Endodermal cell (in vitro differentiated cells): ENCODE results near the gene TYW1B. TPM values are rescaled to one million over a fixed set of nuclear protein-coding genes. Genes with fewer than 3 reads are reported as not detected.
"Not testable (repeated sequence)": the region's sequence is repeated elsewhere in the genome, so short reads cannot be mapped to it uniquely, and the experiment has no call there.

Experiments used
- DNase-seq: peaks from one replicate; pipeline ENCODE4 v3.0.0-alpha.2; 2017
- H3K27ac ChIP-seq: 2 replicates; pipeline ENCODE4 v1.5.1; 2013; ENCODE audit warnings: mild to moderate bottlenecking, low read depth, low read length, moderate library complexity
- H3K27me3 ChIP-seq: 2 replicates; pipeline ENCODE4 v1.6.1; 2013; ENCODE audit warnings: mild to moderate bottlenecking, low read length, moderate library complexity; ENCODE audit not compliant: insufficient read depth, control insufficient read depth, poor library complexity, severe bottlenecking
- H3K36me3 ChIP-seq: 2 replicates; pipeline ENCODE4 v1.7.0; 2013; ENCODE audit warnings: mild to moderate bottlenecking, low read length, moderate library complexity; ENCODE audit not compliant: control insufficient read depth, insufficient read depth
- H3K4me1 ChIP-seq: one replicate; pipeline ENCODE4 v1.7.0; 2013; ENCODE audit warnings: low read length; ENCODE audit not compliant: control insufficient read depth, insufficient read depth
- H3K4me3 ChIP-seq: 2 replicates; pipeline ENCODE4 v1.5.1; 2013; ENCODE audit warnings: mild to moderate bottlenecking, low read length, moderate library complexity
- H3K9ac ChIP-seq: 2 replicates; pipeline ENCODE4 v1.6.1; 2013; ENCODE audit warnings: mild to moderate bottlenecking, low read length, moderate library complexity; ENCODE audit not compliant: poor library complexity, severe bottlenecking; ENCODE audit errors: extremely low read depth
- H3K9me3 ChIP-seq: 2 replicates; pipeline ENCODE4 v1.6.1; 2013; ENCODE audit warnings: mild to moderate bottlenecking, low read length, moderate library complexity; ENCODE audit not compliant: control insufficient read depth
- H3K27ac Mint-ChIP-seq: 2 replicates; pipeline ENCODE4 v1.8.0; 2020; ENCODE audit warnings: mixed read lengths
- H3K27me3 Mint-ChIP-seq: 2 replicates; pipeline ENCODE4 v1.8.0; 2021; ENCODE audit warnings: mild to moderate bottlenecking, mixed read lengths; ENCODE audit not compliant: insufficient read depth
- H3K36me3 Mint-ChIP-seq: 2 replicates; pipeline ENCODE4 v1.8.0; 2020; ENCODE audit warnings: low read depth, mixed read lengths
- H3K4me1 Mint-ChIP-seq: 2 replicates; pipeline ENCODE4 v1.8.0; 2020; ENCODE audit warnings: mixed read lengths
- H3K4me3 Mint-ChIP-seq: 2 replicates; pipeline ENCODE4 v1.8.0; 2020; ENCODE audit warnings: mild to moderate bottlenecking, moderate library complexity, mixed read lengths
- H3K9me3 Mint-ChIP-seq: 2 replicates; pipeline ENCODE4 v1.8.0; 2020; ENCODE audit warnings: mild to moderate bottlenecking, mixed read lengths
- whole genome bisulfite sequencing, 2 experiments: methylation state at CpG; one replicate each; pipeline versions ENCODE4 v1.1.5 to v1.1.7; 2013; ENCODE audit warnings: missing lambda C conversion rate in 2 of 2, mixed read lengths in 1 of 2; ENCODE audit not compliant: insufficient coverage in 1 of 2, insufficient read length in 1 of 2; 5-methylcytosine and 5-hydroxymethylcytosine counted together
- total RNA-seq, 2 donors: library from RNA; stranded (reverse); fragmentation: NEBNext Ultra II Directional in 1 of 2; extraction: Animal tissue kit (Norgen Biotek cat#: 25700) in 1 of 2; gene quantifications; 2 replicates in 1 of 2; 3 replicates in 1 of 2; pipeline ENCODE4 v1.2.1, GENCODE V29; 2021

Gene TYW1B
- total RNA-seq, 2 donors from 2014 or later = 3.7 to 3.9 TPM

- not testable (repeated sequence) for H3K9me3 ChIP-seq, H3K36me3 ChIP-seq, H3K4me1 Mint-ChIP-seq, H3K27ac Mint-ChIP-seq, H3K9me3 Mint-ChIP-seq, H3K4me3 ChIP-seq, H3K9ac ChIP-seq, DNase-seq, H3K4me1 ChIP-seq, H3K27me3 ChIP-seq, H3K27me3 Mint-ChIP-seq, H3K27ac ChIP-seq, H3K4me3 Mint-ChIP-seq
- H3K36me3 Mint-ChIP-seq = peaks cover 34% of the 10 kb centered on the region
- 100% methylated on average over 1 of the region's 1 CpG; no CpG with 5 or more reads in 1 of the 2 experiments for WGBS, 2 experiments
Observed at GRCh38 chr7:72817661-72818060, 10.3 kb downstream of the TYW1B start.

- H3K9me3 ChIP-seq, H3K27ac Mint-ChIP-seq, H3K27me3 ChIP-seq, H3K9me3 Mint-ChIP-seq, H3K9ac ChIP-seq, H3K4me1 ChIP-seq, H3K27me3 Mint-ChIP-seq, H3K4me1 Mint-ChIP-seq, H3K4me3 Mint-ChIP-seq, H3K4me3 ChIP-seq, H3K27ac ChIP-seq, H3K36me3 ChIP-seq, DNase-seq: not testable (repeated sequence)
- H3K36me3 Mint-ChIP-seq = peaks cover 34% of the 10 kb centered on the region
- 80 to 87% methylated on average over 2 to 8 of the region's 9 CpGs for WGBS, 2 experiments
Observed at GRCh38 chr7:72816370-72817157, 11.4 kb downstream of the TYW1B start.

- not testable (repeated sequence) for H3K9me3 Mint-ChIP-seq, H3K9me3 ChIP-seq, H3K4me1 ChIP-seq, H3K4me3 ChIP-seq, H3K27me3 Mint-ChIP-seq, H3K4me3 Mint-ChIP-seq, H3K27ac Mint-ChIP-seq, H3K4me1 Mint-ChIP-seq, H3K9ac ChIP-seq, H3K27ac ChIP-seq, DNase-seq, H3K27me3 ChIP-seq
- WGBS, 2 experiments = 75 to 95% methylated on average over 1 to 5 of the region's 7 CpGs
- H3K36me3 ChIP-seq = peaks cover 11% of the 10 kb centered on the region
- H3K36me3 Mint-ChIP-seq = peaks cover 38% of the 10 kb centered on the region
Observed at GRCh38 chr7:72810437-72810836, 17.6 kb downstream of the TYW1B start.

- H3K36me3 Mint-ChIP-seq = peaks cover 42% of the 10 kb centered on the region
- WGBS, 2 experiments = 96 to 100% methylated on average over 5 to 13 of the region's 13 CpGs
- H3K36me3 ChIP-seq = peaks cover 18% of the 10 kb centered on the region
- H3K27me3 Mint-ChIP-seq, H3K4me1 Mint-ChIP-seq, DNase-seq, H3K27ac Mint-ChIP-seq, H3K27ac ChIP-seq, H3K9me3 Mint-ChIP-seq, H3K9me3 ChIP-seq, H3K4me1 ChIP-seq, H3K27me3 ChIP-seq, H3K9ac ChIP-seq, H3K4me3 ChIP-seq, H3K4me3 Mint-ChIP-seq: not testable (repeated sequence)
Observed at GRCh38 chr7:72808511-72808910, 19.5 kb downstream of the TYW1B start.

GRCh38 chr7:72806851-72807250 is 21.1 kb downstream of the TYW1B start:
- H3K4me1 ChIP-seq, H3K9me3 Mint-ChIP-seq, H3K4me3 ChIP-seq, H3K27me3 Mint-ChIP-seq, H3K9ac ChIP-seq, H3K9me3 ChIP-seq, H3K27me3 ChIP-seq, H3K27ac ChIP-seq, DNase-seq, H3K4me3 Mint-ChIP-seq, H3K4me1 Mint-ChIP-seq, H3K27ac Mint-ChIP-seq: not testable (repeated sequence)
- 73 to 90% methylated on average over 3 to 6 of the region's 6 CpGs for WGBS, 2 experiments
- peaks cover 44% of the 10 kb centered on the region for H3K36me3 Mint-ChIP-seq
- H3K36me3 ChIP-seq = peaks cover 18% of the 10 kb centered on the region
